GM18858 (cell line): Measurements from ENCODE around the gene AQP12B.

Experiments
- ATAC-seq: cut with Tn5 transposase; IDR thresholded peaks from one replicate; pipeline ENCODE4 v1.9.1; 2021; ENCODE audit not compliant: unreplicated experiment

AQP12B gene

DNA sequence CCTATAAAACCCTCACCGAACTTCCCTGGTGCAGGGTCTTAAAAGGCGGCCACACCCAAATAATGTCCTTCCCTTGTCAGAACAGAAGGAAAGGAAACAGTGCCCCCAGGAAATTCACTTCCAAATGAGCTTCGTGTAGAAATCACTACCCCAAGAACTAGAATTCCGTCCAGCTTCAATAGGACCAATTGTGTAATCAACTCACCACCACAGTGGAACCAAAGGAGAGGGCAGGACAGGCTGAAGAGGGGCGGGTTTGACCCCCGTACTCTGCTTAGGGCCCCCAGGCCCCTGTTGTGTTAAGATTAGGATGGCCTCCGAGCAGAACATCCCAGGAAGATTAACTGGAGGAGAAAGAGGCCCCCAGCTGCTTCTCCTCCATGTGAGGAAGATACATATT, 33.4 kb downstream of the AQP12B start:
- no peak for ATAC-seq

DNA sequence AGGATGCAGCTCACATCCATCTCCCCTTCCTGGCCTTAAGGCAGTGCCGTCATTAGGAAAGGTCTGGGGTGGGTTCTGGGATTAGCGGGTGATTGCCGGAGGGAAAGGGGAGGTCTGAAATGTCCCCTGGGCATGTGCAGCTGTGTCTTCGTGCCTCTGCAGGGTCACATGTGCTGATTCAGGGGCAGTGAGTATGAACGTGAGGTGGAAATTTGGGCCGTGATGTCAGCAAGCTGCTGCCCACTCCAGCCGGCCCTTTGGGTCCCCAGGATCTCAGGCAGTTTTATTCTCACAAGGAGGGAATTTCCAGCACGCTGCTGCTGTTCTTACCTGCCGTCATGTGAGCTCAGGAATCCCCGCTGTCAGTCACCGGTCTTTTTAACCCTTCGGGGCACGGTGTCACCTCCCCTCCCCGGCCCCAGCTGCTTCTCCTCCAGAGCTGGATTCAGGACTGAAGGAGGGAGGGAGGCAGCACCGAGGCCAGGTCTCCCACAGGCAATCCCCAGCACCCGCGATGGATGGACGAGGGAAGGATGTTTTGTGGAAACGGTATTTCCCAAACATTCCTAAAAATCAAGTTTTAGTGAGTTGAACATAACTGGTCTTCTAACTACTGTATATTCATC, 33.9 kb downstream of the AQP12B start:
- no peak for ATAC-seq

DNA sequence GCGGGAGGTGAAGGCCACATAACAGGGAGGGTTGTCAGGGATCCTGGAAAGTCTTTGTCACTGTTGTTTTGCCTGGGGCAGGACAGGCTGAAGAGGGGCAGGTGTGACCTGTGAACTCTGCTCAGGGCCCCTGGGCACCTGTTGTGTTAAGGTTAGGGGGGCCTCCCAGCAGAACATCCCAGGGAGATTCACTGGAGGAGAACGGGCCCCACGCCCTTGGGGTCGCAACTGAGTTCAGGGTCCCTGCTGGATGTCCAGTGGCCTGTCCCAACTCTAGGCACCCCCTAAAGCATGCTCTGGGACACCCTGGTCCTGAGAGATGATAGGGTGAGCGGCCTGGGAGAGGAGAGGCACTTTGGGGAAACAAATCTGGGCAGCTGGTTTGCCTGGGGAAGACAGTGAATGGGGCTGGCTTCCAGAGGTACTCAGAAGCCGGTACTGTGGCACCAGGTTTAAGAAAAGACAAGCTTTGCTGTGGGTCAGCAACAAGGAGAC, 34.5 kb downstream of the AQP12B start:
- no peak for ATAC-seq

DNA sequence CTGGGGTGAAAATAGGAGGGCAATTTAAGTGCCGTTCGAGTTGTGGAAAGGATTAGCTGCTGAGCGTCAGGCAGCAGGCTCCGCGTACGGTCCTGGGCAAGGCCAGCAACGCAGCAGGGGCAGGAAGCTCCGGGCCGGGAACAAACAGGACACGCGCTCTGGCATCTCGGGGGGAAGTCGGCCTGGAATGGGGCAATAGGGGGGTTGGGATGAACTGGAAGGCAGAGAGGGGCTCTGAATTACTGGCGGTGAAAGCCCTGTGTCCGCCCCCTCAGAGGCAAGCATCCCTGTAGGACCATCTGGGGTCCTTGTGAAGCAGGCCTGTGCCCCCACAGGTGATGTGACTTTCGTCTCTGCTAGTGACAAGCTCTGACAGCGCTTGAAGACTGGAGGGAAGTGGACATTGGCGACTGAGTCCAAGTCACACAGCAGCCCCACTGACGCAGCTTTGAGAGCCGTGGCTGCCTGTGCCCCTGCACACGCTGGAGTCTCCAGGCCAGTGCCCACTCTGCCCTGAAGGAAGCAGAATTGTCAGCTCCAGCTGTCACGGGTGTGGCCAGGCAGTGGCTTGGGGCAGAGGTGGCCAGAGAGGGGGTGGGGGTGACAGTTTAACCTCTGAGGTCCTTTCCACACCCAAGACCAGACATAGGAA, 35.1 kb downstream of the AQP12B start:
- no peak for ATAC-seq

DNA sequence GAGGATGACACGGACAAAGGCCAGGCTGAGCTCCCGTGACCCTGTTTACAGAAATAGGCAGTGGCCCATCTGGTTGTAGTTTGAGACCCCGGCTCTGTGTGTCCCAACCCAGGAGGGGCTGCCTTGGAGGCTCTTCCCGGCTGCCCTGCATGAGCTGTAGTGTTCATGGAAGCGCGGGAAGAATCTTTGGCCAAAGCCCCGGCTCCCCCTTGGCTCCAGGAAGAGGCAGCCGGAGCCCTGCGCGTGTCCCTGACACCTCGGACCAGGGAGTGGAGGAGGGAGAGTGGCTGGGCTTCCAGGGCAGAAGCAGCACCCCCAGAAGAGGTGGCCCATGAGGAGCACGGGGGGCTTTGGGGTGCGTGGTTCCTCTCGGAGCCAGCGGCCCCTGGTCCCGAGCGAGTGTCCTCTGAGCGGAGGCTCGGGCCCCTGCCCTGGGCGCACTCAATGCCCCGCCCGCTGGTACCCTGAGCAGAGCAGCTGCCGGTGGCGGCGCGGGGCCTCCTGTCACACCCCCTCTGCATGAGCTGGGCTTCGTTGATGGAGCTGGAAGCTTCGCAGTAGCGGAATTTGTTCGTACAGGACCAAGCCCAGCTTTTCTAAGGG, 35.7 kb downstream of the AQP12B start:
- ATAC-seq: no peak

DNA sequence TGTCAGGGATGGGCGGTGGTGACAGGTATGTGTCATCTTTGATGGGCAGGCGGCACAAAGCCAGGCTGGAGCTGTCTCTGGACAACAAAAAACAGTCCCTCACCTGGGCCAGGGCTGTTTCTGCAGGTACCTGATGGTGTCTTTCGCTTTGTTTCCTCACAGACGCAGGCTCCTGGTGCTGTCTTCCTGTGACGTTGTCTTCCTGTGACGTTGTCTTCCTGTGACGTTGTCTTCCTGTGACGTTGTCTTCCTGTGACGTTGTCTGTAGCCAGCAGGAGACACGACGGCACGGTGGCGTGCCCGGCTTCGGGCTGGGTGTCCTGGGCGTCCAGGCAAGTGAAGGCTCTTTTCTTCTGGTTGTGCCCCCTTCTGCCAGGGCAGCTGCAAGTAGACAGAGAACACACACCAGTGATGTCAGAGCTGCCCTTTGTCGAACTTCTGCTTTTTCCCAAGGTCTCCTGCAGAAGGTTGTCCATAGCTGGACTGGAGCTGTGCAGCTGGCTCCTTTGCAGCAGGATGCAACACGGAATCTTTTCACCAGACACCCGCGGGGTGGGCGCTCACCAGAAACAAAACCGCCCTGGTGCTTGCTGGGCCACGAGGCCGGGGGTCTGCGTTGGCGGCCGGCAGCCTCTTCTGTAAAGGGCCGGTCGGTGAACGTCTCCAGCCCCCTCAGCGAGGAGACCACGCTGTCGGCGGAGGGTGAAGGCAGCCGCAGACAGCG, 36.3 kb downstream of the AQP12B start:
- ATAC-seq: no peak

DNA sequence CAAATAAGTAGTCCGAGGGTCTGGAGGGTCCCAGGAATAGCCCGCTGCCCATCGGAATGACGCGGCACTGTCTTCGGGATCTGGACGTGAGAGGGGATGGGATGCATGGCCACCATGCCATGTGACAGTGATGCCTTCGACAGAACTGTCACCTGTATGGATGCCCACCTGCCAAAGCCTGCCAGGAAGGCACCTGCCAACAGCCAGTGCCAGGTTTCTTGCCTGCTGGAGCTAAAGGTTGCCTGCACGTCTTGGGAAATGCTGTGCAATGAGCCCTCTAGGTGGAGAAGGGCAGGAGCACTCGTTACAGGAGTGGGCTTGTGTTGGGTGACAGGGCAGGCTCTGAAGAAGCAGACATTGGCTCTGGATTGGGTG, 36.9 kb downstream of the AQP12B start:
- ATAC-seq: no peak

DNA sequence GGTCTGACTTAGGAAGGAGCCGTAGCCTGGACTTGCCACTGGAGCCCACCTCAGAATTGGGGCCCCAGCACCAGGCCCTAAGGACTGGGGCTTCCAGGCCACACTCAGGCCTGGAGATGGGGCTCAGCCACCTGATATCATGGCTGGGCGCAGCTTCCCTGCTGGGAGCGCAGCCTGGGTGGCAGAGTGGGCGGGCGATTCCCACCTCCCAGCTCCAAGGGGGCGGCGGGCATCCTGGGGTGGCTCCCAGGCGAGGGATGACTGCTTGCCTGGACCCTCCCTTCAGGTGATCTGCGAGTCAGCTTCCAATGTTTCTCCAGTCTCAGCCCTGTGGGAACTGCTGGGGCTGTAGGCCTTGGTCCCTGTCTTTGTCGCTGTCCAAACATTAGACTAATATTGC, 37.3 kb downstream of the AQP12B start:
- ATAC-seq: no peak

DNA sequence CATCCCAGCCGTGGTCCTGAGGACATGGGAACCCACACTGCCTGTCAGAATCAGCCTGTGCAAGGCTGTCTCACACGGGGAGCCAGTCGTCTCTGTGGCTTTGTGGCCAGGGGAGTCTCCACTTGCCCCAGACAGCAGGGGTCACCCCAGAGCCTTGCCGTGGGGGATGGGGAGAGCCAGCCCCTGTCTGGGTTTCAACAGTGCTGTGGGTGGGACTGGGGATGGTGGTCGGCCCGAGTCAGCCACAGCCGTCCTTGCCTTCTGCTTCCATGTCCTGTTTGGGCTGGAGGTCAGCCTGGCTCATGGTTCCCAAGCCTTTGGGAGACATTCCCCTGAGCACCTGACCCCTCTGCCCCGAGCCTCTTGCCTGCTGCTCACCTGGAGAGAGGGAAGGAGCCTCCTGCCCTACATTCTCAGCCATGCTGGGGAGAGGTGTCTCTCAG, 37.8 kb downstream of the AQP12B start:
- no peak for ATAC-seq

DNA sequence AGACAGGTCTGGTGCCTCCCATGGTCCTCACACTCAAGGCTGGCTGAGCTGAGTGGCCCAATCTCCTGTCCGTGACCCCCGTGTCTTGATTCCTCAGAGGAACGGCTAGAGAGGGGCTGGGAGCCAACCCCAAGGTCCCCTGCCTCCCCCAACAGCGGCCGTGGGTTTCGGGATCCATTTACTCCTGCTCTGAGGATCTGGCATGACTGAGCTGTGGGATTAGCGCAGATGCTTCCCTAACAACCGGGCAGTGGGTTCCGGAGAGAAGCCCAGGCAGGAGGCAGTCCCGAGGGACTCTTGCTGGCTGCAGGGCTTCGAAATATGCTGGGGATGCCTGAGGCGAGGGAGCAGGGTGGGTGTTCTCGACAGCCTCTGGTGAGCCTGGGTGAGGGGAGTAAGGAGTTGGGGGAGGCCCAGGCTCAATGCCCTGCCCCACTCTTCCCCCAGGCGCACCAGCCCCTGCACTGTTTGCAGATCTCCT, 38.5 kb downstream of the AQP12B start:
- ATAC-seq: no peak

DNA sequence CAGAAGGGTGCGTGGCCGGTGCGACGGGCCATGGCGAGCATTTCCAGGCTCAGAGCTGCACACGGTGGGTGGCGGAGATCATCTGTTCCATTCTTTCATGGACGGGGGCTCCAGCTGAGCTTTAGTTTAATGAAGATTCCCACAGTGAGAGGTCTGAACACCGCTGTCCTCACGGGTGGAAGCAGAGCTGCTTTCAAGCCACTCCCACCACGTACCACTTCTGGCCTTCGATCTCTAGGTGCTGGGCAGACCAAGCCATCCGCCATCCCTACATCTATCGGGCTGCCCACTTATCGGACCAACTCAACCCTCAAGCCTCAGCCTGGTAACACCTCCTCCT, 38.9 kb downstream of the AQP12B start:
- ATAC-seq: no peak

DNA sequence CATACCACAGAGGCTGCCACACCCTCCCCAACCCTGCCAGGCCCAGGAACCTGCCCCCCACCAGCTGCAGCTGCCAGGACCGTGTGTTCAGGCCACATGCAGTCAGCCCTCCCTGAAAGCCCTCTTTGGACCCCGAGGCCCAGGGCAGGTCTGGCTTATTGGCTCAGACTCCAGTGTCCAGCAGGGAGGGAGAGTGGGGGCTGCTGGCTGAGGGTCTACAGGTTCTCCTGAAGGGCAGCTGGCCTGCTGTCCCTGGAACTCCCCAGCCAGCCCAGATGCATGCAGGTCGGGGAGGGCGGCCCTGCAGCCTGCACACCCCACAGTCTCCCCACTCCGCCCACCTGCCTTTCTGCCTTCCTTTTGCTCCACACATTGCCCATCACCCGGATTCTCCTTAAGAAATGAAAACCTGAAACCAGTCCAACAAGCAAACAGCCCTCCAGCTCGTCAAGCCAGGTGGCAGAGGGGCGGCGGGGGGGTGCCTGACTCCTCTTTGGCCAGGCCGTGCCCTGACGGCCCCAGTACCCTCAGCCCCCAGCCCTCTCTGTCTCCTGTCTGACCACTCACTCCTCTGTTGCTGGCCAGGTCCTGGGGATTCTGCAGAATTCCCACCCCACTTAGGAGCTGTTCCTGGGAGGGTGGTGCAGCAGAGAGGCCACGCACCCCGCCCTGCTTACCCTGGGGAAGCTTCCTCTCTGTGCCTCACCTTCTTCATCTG, 39.4 kb downstream of the AQP12B start:
- no peak for ATAC-seq

DNA sequence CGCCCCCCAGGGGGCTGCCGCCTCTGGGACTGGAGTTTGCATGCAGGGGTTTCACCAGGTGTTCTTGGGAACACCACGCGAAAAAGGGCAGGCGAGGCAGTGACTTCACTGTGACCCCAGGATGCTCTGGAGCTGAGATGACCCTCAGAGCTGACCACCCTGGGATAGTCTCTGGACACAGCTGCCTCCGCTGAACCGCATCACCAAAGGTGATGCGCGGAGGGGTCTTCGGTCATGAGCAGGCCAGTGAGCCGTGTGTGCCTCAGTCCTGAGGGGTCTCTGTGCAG, 39.9 kb downstream of the AQP12B start:
- ATAC-seq: no peak

DNA sequence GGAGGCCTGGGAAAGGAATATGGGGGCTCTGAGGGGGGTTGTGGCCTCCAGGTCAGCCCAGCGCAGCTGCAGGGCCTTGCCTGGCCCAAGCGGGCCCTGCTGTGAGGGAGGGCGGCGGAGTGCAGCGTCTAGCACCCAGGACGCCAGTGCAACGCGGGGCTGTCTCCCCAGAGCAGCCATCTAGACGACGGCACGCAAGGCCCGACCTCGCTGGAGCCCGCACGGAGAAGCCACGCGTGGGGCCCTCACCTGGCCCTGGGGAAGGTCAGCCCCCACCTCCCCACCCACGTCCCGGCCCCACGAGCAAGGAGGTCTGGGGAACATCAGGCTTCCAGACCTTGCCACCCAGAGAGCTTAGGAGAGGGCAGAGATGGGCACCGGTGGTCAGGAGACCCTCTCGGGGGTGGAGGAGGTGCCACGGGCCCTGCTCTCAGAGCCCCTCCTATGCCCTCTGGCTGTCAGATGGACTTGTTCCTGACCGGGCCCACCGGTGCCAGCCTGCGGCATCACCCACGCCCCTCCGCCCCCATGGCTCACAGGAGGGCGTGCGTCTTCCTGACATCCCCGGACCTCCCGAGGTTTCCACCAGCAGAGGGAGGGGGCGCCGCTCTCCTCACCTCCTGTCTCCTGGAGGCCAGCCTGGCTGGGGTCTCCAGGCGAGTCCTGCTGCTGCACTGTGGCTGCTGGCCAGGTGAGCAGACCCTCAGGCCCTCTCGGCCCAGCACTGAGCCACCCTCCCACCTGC, 40.5 kb downstream of the AQP12B start:
- ATAC-seq: no peak

DNA sequence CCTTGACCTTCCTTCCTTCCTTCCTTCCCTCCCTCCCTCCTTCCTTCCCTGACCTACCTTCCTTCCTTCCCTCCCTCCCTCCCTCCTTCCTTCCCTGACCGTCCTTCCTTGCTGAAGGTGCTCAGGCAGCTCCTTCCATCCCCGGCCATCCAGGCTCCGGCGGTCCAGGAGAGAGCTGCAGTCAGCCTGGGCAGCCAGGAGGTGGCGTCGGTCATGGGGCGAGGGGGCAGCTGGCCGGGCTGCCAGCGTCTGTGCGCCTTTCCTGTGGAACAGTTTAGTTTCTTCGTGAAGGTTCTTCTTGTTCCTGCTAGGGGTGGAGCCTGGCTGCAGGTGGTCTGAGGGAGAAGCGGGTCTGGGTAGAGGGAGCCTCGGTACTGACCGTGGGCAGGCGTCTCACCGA, 41.7 kb downstream of the AQP12B start:
- ATAC-seq: no peak

DNA sequence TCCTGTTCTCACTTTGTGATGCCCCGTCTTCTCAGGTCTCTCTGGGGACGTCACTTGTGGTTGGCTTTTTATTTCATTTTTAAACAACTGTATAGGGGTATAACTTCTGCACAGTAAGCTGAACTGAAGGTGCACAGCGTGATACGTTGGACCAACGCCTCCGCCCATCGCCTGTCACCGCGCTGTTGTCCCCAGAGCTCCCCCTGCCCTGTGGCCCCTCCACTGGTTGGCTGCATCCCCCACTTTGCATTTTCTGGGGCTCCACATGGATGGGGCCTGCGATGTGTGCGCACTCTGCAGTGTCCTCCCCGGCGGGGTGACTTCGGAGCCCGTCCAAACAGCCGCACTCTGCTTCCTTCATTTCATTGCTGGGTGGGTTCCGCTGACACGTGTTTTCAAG, 43.1 kb downstream of the AQP12B start:
- no peak for ATAC-seq

DNA sequence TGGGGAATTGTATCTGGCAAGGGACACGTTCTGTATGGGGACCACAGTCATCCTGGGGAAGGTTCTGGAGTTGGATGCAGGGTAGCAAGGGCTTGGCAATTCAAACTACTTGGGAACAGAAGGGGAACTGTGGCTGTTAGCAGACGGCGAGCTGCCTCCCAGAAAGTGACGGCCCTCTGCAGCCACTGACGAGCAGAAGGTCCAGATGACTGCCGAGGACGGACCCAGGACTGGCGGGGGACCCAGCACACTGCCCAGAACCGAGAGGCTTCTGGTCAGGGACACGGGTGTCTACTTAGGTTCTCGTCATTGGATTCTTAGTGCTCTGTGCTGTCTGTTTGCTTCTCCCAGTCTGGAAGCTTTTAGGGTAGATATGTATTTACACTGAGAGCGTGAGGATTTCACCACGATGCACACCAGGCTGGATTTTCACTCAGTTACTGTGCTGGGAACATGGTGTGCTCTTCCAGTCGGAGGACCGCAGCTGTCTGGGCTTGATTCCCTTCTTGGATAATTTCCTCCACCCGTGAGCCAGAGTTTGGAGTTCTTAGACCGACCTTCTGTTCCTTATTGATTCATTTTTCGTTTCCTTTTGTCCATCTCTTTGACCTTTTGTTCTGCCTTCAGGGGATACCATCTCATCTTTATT, 44.0 kb downstream of the AQP12B start:
- no peak for ATAC-seq

DNA sequence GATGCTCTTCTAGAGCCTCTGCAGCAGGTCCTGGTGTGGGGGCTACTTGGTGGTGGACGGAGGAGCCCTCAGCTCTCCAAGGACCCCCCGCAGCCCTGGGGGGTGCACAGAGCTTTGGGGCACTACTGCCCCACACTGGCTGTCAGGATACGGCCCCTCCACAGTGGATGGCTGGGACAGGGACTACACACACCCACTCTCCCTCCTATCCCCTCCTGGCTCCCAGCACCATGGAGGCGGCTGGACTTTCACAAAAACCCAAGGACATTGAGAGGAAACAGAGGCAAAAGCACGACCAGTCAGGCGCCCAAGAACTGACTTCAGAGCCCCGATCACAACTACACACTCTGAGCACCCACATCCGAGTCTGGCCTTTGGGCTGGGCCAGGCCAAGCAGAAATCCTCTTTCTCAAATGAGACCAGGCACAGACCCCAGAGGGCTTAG, 44.8 kb downstream of the AQP12B start:
- ATAC-seq: no peak

DNA sequence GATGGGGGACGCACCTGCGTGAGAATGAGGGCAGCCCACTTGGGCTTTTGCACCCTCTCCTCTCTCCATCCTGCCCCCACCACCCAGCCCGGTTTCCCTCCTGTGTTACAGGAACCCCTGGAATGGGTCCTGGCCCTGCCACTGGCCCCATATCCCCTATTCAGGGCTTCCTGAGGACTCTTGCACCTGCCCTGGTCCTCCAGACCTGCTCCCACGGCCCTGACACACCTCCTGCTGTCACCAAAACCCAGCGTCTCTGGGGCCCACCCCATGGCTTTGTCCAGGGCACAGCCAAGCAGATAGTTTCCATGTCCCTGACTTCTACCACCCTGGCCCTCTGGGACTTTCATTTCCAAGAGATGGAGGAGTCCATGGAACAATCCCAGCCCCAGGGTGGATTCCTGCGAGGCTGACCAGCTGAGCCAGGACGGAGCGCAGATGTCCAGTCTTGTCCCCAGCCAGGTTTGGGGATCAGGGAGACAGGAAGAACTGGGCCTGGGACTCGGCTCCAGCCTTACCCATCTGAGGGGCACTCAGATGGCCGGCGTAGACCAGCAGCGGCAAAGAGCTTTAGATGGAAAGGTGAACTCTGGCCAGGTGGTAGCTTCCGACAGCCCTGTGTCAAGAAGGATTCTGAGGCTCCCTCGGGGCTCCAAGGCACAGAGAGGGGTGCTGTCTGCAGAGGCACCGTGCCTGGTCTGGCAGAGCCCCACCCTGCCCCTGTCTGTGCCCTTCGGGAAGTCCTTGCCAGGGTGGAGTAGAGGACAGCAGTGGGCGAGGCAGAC, 45.4 kb downstream of the AQP12B start:
- no peak for ATAC-seq
